Sigmoid colon (tissue), 4 donors: ENCODE data around the gene ZNF365.

ENCODE experiments used
- CTCF ChIP-seq, 4 experiments: fragments of 450-650 bp in 3 of 4; fragments of 200-600 bp in 1 of 4; IDR thresholded peaks; one replicate each; pipeline ENCODE4 v1.5.1; 2016 to 2019; ENCODE audit warnings: antibody characterized with exemption in 4 of 4, mild to moderate bottlenecking in 3 of 4, moderate library complexity in 2 of 4
- EP300 ChIP-seq, 4 donors: sonication (generic); formaldehyde crosslinking; IDR thresholded peaks; one replicate each; pipeline ENCODE4 v1.6.1; 2017; ENCODE audit warnings: antibody characterized with exemption in 4 of 4
- POLR2A ChIP-seq, 2 donors: fragments of 450-650 bp; IDR thresholded peaks; one replicate each; pipeline ENCODE4 v1.6.1; 2016; ENCODE audit warnings: antibody characterized with exemption in 2 of 2, mild to moderate bottlenecking in 2 of 2, moderate library complexity in 2 of 2
- POLR2AphosphoS5 ChIP-seq, 4 donors: sonication (generic); formaldehyde crosslinking; IDR thresholded peaks; one replicate each; pipeline ENCODE4 v1.6.1; 2017; ENCODE audit warnings: antibody characterized with exemption in 4 of 4

GRCh38 chr10:62384057-62384446, 9.9 kb downstream of the ZNF365 start:
- TF ChIP-seq CTCF (IDR thresholded peaks at IDR 0.05) (no peak), POLR2AphosphoS5 (IDR thresholded peaks at IDR 0.05) (no peak), EP300 (IDR thresholded peaks at IDR 0.05) (no peak), POLR2A (IDR thresholded peaks at IDR 0.05) (no peak)
